NCI-H345 (cell line): ENCODE results near the gene RNMT.
A peak's percentile ranks its signal among the peaks of the same experiment; 100 is the strongest.
"Not testable (repeated sequence)": the region's sequence is repeated elsewhere in the genome, so short reads cannot be mapped to it uniquely, and the experiment has no call there.

Source experiments
- DNase-seq: peaks from one replicate; lab custom pipeline; 2025; lab: John Stamatoyannopoulos, UW

Gene RNMT

DNA sequence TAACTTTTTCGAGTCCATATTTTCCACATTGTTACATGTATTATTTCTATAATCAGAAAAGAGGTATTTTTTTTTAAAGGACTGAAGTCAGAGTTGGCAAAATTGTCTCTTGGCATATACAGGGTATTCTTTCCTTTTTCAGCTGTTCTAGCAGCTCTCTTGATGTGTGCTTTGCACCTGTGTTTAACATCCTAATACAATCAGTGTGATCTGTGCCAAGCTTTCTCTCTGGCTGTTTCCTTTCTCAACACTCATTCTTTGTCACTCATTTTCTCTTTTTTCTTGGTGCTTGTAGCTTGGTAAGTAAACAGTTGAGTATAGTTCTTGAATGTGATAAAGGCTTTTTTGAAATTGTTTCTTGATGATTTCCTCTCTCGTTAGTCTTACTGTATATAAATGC, 9.2 kb downstream of the RNMT start:
- no peak for DNase-seq

DNA sequence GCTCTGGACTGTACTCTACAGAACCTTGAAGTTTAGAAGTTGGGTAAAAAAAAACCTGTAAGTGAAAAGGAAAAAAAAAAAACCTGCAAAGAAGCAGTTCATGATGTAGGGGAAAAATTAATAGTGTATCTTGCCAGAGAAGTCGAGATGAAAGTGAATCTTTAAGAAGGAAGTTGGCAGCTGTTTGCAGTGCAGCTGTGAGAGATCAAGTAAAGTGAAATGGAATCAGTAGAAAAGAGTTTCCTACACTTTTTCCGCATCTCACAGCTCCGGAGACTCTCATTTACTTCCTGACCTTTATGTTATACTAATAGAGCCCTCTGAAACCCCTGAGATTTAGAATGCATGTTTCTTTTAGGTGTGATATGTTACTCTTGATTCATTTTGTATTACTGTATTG, 19.2 kb downstream of the RNMT start:
- DNase-seq = no peak

DNA sequence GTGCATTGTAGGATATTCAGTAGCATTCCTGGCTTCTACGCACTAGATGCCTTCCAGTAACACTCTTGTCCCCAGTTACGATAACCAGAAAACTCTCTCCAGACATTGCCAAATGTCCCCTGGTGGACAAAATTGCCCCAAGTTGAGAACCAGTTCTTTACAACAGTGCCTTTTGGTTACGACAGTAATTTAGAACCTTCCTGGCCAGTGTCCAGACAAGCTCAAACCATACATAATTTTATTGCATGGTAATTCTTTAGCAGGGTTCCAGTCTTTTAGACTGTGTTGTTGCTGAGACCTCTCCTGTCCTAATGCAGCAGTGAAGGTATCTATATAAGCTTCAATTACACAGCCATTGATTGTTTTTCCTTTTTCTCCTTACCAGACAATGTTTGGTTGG, 20.2 kb downstream of the RNMT start:
- no peak for DNase-seq

DNA sequence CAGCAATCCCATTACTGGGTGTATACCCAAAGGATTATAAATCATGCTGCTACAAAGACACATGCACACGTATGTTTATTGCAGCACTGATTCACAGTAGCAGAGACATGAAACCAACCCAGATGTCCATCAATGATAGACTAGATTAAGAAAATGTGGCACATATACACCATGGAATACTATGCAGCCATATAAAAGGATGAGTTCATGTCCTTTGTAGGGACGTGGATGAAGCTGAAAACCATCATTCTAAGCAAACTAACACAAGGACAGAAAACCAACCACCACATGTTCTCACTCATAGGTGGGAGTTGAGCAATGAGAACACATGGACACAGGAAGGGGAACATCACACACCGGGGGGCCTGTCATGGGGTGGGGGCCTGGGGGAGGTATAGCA, 25.1 kb downstream of the RNMT start:
- DNase-seq = not testable (repeated sequence)

DNA sequence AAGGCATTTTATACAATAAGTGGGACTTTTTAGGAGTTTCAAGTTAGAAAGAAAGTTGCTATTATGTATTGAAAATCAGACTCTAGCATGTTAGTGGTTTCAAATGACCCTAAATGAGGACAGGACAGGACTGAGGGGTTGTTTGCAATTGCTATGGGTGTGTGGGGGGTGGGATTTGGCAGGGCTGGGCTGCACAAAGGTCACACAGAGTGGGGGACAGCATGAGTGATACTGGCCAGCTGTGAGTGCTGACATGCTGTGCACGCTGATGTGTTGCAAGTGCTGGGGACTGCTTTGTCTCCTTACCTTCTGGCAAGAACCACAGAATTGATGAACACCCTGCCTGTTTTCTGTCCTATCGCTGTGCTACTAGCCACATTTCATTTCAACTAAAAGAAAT, 29.8 kb downstream of the RNMT start:
- no peak for DNase-seq

DNA sequence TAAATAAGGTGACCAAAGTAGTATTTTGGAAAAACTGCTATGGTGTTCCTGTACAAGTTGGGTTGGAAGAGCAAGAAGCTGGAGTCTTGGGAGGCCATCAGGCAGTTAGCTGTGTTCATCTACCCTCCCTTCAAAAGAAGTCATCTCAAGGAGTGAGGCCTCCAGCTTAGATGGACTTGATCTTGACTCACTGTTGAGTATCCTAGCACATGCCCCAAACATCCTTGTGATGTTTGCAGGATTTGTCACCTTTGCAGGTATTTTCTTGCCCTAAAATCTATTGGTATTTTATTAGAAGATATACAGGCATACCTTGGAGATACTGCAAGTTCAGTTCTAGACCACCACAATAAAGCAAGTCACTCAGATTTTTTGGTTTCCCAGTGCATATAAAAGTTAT, 30.2 kb downstream of the RNMT start:
- DNase-seq = no peak

DNA sequence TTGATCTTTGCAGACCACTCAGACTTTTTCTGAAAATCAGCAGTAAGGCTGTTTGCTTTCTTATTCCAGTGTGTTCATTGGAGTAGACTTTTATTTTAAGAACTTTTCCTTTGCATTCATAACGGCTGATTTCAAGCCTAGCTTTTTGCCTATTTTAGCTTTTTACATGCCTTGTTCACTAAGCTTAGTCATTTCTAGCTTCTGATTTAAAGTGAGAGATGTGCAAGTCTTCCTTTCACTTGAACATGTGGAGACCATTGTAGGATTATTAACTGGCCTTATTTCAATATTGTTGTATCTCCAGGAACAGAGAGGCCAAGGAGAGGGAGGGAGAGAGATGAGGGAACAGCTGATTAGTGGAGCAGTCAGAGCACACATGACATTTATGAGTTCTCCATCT, 32.1 kb downstream of the RNMT start:
- DNase-seq = no peak

DNA sequence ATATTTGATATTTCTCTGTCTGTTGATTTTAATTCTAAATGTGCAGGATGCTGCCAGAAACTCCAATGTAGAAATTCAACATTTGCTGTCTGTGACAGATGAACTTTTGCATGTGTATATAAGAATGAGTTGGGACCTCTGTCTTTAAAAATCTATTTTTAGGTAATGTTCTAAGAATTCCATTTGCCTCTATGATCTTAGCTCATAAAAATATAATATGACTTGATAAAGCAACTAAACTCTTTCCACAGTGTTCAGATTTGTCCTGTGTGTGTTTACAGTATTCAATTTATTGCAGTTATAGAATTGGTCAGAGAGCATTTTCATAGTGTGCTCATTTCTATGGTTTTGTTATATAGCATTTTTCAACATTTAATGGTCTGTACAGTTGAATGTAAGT, 33.6 kb downstream of the RNMT start:
- DNase-seq = no peak

DNA sequence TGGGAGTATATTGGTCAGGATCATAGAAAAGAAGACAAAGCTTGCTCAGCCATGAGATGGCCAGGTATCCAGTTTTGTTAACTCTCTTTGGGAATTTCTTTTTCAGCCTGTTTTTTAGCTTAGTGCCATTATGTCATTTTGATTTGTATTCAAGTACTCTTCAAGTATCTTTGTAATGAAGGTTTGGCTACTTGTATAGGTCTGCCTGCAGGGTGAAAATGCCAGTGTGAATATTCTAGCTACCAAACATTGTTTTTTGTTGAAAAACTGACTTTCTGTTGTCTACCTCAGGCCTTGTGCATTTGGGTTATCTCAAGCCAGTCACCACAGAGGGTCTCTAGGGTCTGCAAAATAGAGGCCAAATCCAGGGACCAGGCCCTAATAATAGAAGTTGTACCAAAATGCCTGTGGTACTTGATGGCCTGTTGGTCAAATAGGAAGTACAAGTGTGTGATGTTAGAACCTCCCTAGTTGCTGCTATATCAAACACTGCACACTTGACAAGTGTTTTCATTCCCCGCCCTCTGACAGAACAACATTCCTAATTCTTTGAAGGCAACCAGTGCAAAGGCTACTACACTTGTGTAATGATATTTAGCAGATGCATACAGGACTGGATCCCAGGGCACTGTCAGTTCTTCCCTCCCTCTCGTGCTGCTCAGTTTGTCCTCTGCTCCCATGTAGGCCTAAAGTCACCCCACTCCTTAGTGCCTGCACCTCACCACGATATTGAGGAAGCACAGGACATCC, 36.4 kb downstream of the RNMT start:
- DNase-seq = no peak

DNA sequence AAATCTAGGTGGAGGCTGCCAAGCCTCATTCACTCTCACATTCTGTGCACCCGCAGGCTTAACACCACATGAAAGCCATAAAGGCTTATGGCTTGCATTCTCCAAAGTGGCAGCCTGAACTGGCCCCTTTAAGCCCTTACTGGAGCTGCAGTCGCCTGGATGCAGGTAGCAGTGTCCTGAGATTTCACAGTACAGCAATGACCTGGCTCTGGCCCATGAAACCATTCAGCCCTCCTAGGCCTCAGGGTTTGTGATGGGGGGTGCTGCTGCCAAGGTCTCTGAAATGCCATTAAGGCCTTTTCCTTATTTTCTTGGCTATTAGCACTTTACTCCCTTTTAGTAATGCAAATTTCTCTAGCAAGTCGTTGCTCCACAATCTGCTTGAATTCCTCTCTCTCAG, 48.6 kb downstream of the RNMT start:
- DNase-seq = no peak

DNA sequence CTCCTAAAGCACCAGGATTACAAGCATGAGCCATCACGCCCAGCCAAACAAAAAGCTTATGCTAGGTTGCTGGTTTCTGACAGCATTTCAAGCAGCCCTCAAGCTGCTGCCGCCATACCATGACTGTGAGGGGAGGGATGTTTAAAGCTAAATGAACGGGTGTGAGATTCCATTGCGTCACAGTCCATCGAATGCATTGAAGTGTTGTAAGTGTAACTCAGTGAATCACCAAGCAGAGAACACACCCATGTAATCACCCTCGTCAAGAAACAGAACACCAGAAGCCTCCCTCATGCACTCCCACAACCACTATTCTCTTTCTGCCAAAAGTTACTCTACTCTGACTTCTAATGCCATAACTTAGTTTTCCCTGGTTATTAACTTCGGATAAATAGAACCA, 64.7 kb downstream of the RNMT start:
- DNase-seq = no peak

DNA sequence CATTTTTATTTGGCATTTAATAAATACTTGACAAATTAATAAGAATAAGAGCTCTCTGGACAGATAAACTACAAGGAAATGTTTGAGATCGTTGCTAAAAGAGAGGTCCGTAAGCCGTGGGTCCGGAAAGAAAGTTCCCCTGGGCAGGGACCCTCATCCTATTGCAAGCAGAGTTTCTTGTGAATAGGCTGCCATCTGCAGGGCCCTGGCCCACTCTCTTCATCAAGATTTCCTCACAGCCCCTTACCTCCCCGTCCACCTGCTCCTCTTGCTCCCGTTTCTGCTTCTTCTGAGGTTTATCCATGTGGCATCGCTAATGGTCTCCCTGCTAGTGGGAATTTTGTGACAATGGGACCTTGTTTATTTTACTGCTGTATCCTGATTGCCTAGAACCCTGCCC, 67.3 kb downstream of the RNMT start:
- DNase-seq = no peak

DNA sequence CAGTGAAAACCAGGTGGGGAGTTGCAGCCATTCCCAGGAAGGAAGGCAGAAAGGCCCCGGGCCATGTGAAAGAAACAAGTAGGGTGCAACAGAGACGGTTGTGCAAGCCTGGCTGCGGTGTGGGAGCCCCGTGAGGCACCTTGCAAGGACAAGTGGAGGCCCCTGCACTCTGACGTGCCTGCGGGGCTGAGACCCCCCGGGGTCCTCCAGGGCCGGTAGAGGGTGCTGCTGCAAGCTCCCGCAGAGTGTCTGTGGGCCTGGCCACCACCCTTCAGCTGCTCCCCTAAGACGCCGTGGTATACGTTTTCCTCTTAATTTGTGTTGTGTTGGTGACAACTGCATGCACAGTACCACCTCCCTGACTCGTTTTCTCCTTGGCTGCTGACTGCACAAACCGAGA, 70.0 kb downstream of the RNMT start:
- DNase-seq = no peak

DNA sequence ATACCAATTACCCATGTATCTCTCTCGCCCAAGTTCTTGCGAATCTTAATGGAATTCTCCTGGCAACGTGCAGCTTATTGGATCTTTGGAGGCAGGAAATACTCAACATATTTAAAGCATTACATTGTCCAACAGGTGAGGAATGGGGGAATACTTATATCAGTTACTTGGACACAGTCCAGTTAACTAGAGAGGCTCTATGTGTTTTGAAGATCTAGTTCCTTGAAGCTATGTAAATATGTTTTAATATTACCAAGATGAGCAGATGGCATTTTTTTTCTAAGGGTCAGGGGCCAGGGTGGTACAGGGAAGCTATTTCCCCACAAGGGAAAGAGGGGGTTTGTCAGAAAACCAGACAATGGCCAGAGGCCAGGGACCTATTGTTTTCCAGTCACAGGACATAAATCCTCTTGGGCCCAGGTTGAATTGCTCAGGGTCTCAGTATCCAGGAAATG, 70.7 kb downstream of the RNMT start:
- DNase-seq = no peak

DNA sequence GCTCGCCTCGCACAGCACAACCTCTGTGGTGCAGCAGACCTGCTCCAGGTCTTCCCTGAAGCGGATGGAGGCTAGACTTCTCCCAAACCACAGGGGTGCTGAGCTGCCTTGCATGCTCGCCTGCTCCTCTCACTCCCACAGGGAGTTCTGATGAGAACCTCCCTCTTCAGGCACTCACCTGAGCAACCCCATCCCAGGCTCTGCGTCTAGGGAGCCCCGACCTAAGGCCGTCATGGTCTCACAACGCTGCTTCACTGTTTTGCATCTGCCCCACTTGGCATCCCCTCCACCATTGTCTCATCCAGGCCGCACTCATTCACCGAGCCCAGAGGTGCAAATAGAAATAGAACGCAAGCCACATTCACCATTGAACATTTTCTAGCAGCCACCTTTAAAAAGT, 72.9 kb downstream of the RNMT start:
- DNase-seq = no peak

DNA sequence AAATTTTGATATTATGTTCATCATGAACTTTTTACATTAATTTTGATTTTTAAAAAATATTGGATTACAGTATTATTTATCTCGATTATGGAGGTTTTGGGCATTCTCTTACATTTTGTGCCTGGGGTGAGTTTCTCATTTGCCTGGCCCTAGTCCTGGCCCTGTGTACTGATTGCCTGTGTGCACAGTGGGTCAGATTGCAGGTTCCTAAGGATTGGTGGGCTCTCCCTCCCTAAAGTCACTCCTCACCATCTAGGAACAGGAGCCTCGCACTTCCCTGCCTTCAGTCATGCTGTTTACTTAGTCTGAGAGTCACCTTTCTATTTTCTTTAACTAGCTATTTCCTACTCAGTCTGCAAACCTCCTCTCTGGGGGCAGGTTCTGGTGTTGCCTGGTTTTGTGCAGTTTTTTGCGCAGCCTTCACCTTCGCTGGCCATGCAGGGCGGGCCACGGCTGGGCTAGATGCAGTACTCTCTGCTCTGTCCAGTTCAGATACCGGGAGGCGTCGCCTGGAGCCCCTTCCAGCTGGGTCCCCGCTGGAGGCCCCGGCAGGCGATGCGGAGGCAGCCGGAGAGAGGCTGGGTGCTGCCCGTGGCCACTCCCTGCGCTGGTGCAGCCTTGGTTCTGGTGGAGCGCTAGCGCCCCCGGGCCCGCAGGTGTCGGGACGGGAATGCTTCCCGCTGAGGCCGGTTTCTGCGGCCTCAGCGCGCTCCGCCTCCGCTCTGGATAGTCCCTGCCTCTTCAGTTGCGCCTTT, 74.2 kb downstream of the RNMT start:
- peak; percentile 82 for DNase-seq

DNA sequence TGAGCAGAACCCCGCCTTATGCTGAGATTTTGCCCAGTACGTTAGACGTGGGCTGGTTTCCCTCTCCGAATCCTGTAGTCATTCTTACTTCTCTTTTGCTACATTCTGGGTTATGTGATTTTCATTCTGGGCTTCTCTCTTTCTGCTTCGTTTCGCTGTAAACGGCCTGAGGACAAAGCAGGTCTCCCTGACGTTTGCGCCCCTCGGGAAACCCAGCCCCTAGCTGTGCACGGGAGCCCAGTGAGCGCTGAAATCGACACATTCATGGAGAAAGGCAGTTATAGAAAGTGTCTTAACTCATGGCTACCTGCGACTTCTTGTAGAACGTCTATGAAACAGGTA, 74.8 kb downstream of the RNMT start:
- DNase-seq = no peak

DNA sequence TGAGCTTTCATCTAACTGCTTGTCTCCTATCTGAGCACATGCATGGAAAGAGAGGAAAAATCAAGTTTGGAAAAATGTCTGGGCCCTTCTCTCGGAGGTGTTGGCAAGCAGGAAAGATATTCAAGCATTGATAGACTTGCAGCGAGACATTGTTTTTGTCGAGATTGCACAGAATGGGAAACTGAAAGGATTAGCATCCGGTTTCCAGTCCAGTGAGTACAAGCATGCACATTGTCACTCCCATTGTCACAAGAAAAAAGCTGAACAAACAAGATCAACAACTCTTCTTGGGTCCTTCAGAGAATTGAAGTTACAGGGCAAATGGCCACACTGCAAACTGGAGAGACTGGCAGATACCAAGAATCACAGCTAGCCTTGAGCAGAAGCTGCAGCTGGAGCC, 77.8 kb downstream of the RNMT start:
- no peak for DNase-seq

DNA sequence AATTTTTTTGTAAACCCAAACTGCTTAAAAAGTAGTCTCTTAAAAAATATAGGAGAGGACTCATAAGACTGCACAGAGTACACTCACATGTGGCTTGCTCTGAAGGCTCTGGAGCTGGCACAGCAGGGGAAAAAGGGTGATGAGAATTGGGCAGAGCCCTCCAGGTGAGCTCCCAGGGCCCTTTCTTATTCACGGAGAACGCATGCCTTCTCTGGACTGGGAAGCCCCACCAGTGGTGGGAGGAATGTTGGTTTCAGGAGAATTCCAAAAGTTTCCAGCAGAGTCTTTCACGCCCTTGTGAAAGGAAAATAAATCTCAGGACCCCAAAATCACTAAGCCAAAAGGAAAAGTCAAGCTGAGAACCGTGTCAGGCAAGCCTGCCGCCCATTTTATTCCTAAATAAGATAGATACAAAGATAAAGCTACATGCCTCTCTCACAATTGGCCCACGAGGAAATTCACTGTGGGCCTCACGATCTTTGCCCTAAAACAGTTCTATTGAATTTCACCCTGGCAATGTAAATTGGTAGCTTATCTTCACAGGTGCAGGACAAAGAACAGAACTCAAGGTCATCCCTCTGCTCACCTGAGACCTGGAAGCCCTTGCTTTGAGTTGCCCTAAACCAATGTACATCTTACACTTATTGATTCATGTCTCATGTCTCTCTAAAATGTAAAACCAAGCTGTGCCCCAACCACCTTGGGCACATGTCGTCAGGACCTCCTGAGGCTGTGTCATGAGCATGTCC, 82.0 kb downstream of the RNMT start:
- no peak for DNase-seq

DNA sequence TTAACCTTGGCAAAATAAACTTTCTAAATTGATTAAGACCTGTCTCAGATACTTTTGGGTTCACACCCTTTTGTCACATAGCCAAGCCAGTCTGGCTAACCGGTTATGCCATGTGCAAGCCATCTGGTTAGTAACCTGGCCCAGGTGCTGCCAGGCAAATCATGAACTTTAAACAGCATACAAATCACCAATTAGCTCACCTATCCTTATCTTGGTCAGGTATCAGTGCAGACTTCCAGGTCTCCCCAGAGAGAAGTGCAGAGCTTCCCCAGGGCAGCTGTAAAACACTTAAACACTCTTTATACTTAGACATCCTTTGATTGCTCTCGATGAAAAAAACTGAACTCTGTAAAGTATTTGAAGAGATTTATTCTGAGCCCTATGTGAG, 82.6 kb downstream of the RNMT start:
- DNase-seq = no peak

DNA sequence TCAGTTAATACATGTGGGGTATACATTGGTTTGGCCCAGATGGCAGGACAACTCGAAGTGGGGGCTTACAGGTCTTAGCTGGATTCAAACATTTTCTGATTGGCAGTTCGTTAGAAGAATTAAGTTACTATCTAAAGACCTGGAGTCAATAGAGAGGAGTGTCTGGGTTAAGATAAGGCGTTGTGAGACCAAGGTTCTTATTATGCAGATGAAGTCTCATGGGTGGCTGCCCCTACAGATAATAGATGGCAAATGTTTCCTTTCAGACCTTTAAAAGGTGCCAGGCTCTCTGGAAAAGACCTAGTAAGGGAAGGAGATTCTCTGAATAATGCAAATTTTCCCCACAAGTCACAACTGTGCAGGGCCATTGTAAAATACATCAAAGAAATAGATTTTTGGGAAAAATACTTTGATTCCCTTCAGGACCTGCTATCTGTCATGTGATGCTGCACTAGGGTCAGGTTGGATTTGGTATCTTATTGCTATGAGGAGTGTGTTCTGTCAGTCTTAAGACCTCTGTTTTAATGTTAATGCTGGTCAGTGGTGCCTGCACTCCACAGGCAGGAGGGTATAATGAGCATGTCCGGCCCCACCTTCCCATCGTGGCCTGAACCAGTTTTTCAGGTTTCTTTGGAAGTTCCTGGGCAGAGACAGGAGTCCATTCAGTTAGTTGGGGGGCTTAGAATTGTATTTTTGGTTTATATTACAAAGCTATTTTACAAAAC, 83.2 kb downstream of the RNMT start:
- no peak for DNase-seq

DNA sequence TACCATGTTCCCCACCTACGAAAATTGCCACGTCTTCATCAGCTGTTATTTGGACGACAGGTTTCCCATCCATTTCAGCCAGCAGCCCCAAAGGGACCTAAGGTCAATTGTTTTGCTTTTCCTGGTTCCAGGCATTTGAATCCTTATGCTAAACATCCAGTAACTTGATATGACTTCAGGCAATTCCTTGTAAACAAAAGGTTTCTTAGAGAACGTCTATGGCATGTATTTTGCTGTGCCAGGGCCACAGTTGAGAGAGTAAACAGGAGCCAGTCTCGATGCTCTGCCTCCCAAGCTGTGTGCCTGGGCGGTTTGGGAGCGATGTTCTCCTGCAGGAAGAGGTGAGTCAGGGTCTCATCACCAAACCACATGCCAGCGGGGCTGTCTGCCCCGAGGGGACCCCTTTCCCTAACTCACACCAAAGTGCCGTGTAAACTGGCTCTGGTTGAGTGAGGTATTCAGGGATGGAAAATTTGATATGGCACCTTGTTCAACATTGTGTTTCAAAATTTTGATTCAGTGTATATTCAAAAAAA, 84.5 kb downstream of the RNMT start:
- no peak for DNase-seq
